GM19328 (cell line): Measurements from ENCODE around the gene SUN1.
"Not testable (repeated sequence)": the region's sequence is repeated elsewhere in the genome, so short reads cannot be mapped to it uniquely, and the experiment has no call there.

Experiments used
- ATAC-seq: cut with Tn5 transposase; IDR thresholded peaks from one replicate; pipeline ENCODE4 v1.9.1; 2021; ENCODE audit warnings: mild to moderate bottlenecking, moderate library complexity; ENCODE audit not compliant: unreplicated experiment

The SUN1 gene

DNA sequence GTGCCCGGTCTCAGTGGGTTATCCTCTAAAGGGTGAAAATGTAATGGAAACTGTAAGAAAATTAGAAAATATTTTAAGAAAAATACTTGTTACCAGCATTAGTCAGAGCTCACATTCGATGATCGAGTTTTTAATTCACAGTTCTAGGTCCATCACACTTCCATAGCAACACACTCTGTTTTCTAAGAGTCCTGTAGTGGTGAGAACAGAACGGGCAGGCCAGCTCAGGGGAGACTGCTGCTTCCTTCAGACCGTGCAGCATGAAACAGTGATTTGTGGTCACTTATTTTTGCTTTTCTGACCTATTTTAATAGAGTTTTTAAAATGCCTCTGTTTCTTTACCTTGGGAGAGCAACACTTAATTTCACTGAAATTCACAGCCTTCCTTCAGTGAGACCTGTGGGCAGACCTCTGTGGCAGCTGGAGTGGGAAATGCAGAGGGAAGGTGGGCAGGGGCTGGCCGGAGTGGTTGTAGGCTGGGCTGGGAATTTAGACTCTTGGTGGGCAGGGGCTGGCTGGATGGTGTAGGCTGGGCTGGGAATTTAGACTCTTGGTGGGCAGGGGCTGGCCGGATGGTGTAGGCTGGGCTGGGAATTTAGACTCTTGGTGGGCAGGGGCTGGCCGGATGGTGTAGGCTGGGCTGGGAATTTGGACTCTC is 1.5 kb downstream of the SUN1 start:
- no peak for ATAC-seq

GRCh38 chr7:834277-834676 is 2.0 kb downstream of the SUN1 start:
- no peak for ATAC-seq

- ATAC-seq, result no peak
Observed at GRCh38 chr7:835021-835420, 2.7 kb downstream of the SUN1 start.

DNA sequence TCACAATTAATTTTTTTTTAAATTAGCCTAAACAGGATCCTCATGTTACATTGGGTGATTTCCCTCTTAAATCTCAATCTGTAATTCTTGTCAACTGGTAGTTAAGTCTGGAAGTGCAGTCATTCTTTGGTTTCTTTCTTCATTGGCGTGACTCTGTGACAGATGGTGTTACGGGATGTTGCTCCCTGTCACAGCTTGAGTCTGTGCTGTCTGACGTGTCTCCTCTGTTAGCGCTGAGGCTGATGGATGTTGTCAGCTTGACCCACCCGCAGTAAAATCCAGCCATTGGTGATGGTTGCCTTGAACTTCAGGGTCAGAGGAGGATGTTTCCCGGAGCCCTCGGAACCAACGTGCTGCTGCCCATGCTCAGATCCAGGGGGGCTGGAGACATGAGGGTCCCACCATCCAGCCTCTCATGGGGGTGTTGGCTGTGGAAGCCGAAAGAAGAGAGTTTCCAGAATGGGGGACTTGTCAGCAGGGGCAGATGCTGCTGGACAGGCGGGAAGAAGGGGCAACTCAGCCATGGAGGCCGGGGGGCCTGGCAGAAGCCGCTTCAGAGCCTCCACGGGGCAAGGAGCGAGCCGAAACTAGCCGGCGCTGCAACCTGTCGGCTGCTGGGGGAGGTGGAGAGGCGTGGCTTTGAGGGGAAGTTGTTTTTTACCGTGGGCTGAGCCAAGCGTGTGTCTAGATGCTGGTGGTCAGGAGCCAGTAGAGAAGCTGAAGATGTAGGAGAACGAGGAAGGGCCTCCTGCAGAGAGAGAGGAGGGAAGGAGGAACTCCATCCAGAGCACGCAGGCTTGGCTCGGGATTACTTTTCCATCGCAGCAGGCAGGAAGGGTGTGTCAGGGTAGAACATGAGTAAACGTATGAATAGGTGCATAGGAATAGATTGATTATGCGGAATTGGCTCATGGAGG is 3.5 kb downstream of the SUN1 start:
- ATAC-seq, result no peak

- ATAC-seq, result no peak
Observed at GRCh38 chr7:836429-836828, 4.2 kb downstream of the SUN1 start.

- ATAC-seq, result no peak
Observed at GRCh38 chr7:837001-837400, 4.7 kb downstream of the SUN1 start.

DNA sequence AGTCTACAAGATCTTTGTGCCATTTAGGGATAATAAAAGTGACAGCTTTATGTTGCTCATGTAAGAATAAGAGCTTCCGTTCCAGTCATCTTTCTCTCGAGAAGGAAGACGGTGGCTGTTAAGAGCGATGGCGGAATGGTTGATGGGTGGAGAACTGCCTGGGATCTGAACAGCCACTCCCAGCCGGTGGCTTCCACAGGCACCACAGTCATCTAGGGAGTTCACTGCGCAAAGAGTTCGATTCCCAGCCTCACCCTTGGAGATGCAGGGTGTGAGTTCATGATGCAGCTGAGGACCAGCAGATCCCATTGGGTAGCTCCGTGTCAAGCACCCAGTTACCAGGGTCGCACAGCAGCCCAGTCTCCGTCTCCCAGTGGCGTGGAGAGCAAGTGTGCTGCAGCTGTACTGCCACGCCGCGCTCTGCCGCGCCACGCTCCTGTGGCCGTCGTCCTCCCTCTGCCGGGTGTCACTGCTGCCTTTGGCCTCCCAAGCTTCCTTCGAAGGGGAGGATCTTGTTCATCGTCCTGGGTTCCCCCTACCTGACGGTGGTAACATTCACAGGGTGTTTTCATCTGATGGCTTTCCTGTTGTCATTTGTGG is 7.8 kb downstream of the SUN1 start:
- ATAC-seq, result no peak

- no peak for ATAC-seq
Observed at GRCh38 chr7:841943-842342, 9.7 kb downstream of the SUN1 start.

DNA sequence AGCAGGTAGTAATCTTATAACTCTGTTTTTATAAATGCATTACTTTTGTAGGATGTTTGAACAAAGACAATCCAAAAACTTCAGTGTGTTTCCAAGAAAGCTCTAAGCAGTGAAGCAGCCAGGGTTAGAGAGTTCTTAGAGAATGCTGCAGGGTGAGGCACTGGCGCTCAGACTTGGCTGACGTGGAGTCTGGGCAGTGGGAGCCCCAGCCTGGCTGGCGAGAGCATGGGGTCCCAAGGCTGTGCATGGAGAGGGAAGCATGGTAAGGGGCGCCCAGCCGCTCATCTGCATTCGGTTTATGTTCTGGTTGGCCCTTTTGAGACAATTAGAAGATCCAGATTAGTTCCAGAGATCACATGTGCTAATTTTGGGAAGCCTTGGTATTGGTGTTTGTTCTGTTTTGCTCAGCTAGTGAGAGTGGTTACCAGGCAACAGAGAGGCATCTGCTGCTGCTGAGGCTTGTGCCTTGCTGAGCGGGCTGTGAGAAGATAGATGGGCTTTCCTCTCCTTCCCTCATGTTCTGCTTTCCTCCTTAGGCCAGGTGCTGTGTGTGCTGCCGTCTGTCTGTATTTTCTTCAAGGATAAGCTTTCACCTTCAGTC is 10.3 kb downstream of the SUN1 start:
- ATAC-seq, result no peak

DNA sequence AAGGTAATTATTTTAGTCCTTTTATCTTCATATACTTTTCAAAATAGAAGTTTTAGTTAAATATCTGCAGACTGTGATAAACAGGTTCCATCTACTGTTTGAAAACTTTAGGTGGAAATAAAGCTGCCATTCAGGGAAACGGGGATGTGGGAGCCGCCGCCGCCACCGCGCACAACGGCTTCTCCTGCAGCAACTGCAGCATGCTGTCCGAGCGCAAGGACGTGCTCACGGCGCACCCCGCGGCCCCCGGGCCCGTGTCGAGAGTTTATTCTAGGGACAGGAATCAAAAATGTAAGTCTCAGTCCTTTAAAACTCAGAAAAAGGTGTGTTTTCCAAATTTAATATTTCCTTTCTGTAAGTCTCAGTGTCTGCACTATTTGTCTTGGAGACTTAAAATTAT is 11.0 kb downstream of the SUN1 start:
- no peak for ATAC-seq

GRCh38 chr7:844043-844442 is 11.8 kb downstream of the SUN1 start:
- no peak for ATAC-seq

- ATAC-seq, result no peak
Observed at GRCh38 chr7:844514-844913, 12.2 kb downstream of the SUN1 start.

DNA sequence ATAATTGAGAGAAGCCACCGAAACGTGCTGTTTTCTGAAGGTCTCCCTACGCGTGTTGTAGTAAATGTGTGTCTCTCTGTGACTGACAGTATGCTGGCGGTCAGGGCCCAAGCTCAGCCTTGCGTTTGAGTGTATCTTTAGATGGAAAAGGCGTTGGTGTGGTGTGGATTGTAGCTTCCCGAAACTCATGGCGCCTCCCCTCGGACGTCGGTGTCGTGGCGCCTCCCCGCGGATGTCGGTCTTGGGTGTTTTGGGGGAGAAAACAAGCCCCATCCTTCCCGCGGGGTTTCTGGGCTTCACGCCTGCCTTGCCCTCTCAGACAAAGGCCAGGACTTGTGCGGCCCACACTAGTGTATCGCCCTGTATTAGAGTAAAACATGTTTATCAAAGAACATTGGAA is 12.8 kb downstream of the SUN1 start:
- no peak for ATAC-seq

DNA sequence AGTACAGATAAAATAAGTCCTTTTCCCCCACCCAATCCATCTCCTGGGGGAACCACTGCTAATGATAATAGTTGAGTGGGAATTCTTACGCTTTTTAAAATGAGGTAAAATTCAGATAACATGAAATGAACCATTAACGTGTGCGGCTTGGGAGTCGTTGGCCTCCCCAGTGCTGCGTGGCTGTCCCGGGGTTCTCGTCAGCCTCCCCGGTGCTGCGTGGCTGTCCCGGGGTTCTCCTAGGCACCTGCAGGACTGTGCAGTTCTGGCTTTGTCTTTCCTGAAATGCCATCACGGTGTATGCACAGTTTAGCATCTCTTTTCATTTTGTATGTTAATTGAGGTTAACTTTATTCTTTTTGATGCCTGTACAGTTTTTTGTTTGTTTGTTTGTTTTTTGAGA is 13.5 kb downstream of the SUN1 start:
- no peak for ATAC-seq

DNA sequence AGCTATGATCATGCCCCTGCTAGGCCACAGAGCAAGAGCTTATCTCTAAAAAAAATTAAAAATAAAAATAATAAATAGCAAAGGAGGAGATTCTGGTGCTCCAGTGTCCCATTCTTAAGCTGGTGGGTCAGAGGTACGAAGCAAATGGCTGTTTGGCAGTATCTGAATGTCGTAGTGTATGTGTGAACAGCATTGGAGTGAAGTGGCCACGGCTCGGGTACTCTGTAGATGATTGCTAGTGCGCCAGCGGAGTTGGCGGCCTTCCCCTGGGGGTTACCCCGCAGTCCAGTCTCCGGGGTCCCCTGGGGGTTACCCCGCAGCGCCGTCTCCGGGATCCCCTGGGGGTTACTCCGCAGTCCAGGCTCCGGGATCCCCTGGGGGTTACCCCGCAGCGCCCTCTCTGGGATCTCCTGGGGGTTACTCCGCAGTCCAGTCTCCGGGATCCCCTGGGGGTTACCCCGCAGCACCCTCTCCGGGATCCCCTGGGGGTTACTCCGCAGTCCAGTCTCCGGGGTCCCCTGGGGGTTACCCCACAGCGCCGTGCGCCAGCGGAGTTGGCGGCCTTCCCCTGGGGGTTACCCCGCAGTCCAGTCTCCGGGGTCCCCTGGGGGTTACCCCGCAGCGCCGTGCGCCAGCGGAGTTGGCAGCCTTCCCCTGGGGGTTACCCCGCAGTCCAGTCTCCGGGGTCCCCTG is 14.8 kb downstream of the SUN1 start:
- not testable (repeated sequence) for ATAC-seq

GRCh38 chr7:847728-848127 is 15.5 kb downstream of the SUN1 start:
- not testable (repeated sequence) for ATAC-seq

DNA sequence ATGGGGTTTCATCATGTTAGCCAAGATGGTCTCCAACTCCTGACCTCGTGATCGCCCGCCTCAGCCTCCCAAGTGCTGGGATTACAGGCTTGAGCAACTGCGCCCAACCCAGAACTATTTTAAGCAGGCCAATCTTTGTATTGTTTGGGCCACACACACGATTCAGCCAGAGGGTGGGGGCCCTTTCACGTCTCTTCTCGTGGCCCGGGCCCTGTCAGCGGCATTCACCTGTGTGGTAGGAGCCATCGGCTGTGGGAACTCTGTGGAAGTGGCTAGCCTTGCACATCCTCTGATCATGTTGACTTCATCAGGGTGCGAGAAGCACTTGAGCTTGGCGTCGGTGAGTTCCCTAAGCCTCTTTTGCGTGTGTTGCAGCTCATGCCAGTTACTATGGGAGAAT is 16.9 kb downstream of the SUN1 start:
- ATAC-seq, result no peak

GRCh38 chr7:849781-850180 is 17.5 kb downstream of the SUN1 start:
- ATAC-seq, result no peak

DNA sequence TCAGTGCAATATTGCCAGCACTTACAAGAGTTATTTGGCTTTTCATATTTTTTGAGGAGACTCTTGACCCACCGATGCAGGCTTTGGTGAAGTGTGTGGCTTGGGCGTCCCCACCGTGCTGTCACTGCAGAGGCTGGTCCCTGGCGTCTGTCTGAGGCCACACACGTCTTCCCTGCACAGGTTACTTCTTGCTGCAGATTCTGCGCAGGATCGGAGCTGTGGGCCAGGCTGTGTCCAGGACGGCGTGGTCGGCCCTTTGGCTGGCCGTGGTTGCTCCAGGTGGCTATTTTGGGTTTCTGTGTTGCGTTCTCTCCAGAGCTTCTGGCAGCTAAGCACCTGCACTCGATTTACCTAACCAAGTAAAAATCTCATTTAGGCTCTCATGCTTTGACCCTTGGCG is 18.9 kb downstream of the SUN1 start:
- ATAC-seq, result no peak

DNA sequence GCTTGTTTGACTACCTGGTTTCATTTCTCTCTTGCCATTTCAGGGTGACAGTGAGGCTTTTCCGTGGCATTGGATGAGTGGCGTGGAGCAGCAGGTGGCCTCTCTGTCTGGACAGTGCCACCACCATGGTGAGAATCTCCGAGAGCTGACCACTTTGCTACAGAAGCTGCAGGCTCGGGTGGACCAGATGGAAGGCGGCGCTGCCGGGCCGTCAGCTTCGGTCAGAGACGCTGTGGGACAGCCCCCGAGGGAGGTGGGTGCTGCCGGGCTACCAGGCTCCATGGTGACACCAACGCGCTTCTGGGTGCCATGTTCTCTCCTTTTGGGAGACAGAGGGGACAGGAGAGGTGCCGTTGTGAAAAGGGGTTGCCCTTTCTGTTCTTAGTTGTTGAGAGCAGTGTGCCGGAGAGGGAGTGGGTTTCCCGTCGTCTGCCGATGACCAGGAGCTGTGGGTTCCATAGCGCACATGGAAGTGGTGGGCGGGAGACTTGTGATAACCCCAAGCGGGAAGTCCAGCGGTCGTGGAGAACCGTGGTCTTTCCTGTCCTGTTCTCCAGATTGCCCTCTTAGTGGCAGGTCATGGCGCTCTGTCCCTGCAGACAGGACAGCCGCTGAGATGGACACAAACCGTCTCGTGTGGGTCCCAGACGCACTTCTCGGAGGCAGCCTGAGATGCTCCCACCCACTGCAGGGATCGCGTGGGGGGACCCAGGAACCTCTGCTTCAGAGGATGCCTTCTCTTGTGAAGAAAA is 21.3 kb downstream of the SUN1 start:
- no peak for ATAC-seq
